Measurements from ENCODE around the gene LPP.
A peak's percentile ranks its signal among the peaks of the same experiment; 100 is the strongest.

Gene LPP

DNA sequence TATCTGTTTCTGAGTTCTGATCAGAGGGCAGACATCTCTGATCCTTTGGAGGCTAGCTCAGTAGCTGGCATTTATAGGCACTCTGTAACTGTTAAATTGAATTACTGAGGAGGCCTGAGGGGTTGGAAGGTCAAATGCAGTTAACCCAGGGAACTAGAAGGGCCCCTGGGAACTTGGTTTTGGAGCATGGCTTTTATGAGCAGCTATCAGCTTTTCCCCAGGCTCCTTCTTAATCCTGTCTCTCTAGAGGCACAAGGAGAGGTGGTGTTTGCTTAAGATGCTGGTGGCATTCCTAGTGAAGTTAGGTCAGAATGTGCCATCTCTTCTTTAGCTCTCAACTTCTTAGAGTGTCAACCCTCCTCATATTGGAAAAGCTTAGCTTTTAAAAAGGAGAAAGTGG, 128.9 kb downstream of the LPP start:
- DNase-seq (ENCODE audit: extremely low read depth, low read depth): no peak
- TF ChIP-seq, protein P1, sequence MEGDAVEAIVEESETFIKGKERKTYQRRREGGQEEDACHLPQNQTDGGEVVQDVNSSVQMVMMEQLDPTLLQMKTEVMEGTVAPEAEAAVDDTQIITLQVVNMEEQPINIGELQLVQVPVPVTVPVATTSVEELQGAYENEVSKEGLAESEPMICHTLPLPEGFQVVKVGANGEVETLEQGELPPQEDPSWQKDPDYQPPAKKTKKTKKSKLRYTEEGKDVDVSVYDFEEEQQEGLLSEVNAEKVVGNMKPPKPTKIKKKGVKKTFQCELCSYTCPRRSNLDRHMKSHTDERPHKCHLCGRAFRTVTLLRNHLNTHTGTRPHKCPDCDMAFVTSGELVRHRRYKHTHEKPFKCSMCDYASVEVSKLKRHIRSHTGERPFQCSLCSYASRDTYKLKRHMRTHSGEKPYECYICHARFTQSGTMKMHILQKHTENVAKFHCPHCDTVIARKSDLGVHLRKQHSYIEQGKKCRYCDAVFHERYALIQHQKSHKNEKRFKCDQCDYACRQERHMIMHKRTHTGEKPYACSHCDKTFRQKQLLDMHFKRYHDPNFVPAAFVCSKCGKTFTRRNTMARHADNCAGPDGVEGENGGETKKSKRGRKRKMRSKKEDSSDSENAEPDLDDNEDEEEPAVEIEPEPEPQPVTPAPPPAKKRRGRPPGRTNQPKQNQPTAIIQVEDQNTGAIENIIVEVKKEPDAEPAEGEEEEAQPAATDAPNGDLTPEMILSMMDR (IDR thresholded peaks at IDR 0.05; ENCODE audit: low read depth, low read length, missing control alignments): no peak
- H3K4me3 ChIP-seq (replicated peaks; ENCODE audit: low read depth, low read length): no peak overlapping the region

- H3K4me3 ChIP-seq (replicated peaks; ENCODE audit: low read depth, low read length): no peak overlapping the region
- DNase-seq (ENCODE audit: extremely low read depth, low read depth): no peak
- TF ChIP-seq, protein P1 (IDR thresholded peaks at IDR 0.05; ENCODE audit: low read depth, low read length, missing control alignments): no peak
These were observed 129.4 kb downstream of the LPP start for GRCh38 chr3:188283347-188283746.

DNA sequence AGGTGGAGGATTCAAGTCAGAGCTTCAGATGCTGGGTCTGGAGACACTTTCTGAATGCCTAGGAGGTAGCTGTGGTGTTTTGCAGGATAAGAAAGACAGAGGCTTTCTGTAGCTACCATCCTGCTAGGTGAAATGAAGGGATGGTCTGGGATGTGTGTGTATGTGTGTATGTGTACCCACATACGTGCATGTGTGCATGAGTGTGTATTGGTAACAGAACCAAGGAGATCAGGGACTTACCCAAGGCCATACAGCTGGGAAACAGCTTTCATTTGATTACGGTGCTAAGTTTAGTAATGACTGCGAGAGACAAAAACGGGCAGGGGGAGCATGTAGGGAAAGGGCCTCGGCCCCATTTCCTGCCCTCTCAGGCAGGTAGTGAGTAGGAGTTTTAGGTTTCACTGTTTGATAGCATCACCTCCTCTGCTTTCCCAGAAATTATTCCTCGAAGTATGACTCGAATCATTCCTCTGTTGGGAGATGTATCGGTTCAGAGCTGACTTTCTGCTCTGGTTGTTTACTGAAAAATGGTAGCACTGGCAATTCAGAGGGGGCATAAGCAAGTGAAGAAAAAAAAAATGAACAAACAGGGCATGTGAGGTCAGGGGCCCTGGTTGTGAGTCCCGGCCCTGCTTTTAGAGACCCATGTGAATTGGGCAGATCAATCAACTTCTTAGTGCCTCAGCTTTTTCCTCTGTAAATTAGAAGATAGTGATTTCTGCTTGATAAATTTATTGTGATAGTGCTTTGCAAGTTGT, 130.7 kb downstream of the LPP start:
- TF ChIP-seq, protein P1 (IDR thresholded peaks at IDR 0.05; ENCODE audit: low read depth, low read length, missing control alignments): no peak
- H3K4me3 ChIP-seq (replicated peaks; ENCODE audit: low read depth, low read length): no peak overlapping the region
- DNase-seq (ENCODE audit: extremely low read depth, low read depth): no peak

- TF ChIP-seq, protein P1 (IDR thresholded peaks at IDR 0.05; ENCODE audit: low read depth, low read length, missing control alignments): no peak
- H3K4me3 ChIP-seq (replicated peaks; ENCODE audit: low read depth, low read length): no peak overlapping the region
- DNase-seq (ENCODE audit: extremely low read depth, low read depth): peak; percentile 88
These were observed 132.1 kb downstream of the LPP start for GRCh38 chr3:188286087-188286513.

DNA sequence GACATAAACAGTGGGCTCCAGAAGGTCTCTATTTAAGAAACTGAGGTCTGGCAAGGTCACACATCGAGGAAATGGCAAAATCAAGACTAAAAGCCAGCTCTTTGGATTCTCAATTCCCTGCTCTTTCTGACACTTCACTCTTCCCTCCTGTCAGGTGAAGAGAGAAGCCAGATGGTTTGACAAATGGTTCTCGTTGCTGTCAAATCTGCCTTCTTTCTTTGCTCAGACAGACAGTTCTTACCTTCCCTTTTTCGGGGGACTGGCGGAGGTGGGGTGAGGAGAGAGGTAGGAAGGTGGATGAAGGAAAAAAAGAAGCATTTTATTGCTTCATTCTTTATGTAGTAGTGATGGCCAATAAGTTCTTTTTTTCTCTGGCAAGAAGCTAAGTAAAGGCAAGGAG, 133.4 kb downstream of the LPP start:
- TF ChIP-seq, protein P1 (IDR thresholded peaks at IDR 0.05; ENCODE audit: low read depth, low read length, missing control alignments): no peak
- H3K4me3 ChIP-seq (replicated peaks; ENCODE audit: low read depth, low read length): no peak overlapping the region
- DNase-seq (ENCODE audit: extremely low read depth, low read depth): no peak

DNA sequence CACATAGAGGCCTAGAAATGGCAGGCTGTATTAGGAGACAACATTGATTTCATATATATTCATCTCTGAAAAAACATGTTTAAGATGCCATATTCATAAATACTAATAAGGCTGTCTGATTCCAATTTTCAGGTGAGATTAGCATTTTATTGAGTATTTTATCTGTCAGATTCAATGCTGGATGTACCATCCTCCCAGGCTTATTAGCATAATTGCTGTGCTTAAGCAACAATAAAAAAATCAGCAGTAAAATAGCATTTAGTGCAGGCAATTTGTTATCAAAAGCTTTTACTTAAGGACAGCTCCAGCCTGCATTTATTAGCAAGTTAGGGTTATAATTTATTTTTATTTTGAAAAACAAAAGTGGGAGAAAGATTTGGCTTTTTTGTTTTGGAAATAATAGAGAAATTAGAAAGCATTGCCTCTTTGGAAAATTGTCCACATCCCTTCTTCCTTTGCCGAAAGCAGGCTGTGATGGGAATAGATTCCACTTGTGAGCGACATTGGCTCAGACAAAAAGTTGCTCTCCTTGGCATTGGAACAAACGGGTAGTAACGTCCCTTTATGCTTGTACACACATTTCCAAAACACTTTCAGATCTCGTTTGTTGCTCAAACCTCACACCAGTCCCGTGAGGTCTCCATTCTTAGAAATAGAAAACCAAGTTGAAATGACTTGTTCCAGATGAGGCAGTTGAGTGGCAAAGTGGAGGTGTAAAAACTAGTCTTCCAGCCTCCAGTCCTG, 134.0 kb downstream of the LPP start:
- TF ChIP-seq, protein P1 (IDR thresholded peaks at IDR 0.05; ENCODE audit: low read depth, low read length, missing control alignments): no peak
- DNase-seq (ENCODE audit: extremely low read depth, low read depth): no peak
- no peak overlapping the region for H3K4me3 ChIP-seq (replicated peaks; ENCODE audit: low read depth, low read length)
